ENCODE data around the gene TOMM20L. TPM values are rescaled to one million over a fixed set of nuclear protein-coding genes. Genes with fewer than 3 reads are reported as not detected.

The TOMM20L gene
- polyA plus RNA-seq (2012; rRNA removed) = not detected in 2 replicates
- not detected in 2 replicates for polyA plus RNA-seq (2012; cell fraction: cytosol; rRNA removed)
- not detected in 2 replicates for polyA plus RNA-seq (2012; cell fraction: nucleus; rRNA removed)

GRCh38 chr14:58395812-58396788 lies at the start of gene TOMM20L:
Gene TOMM20L, plus strand, starts transcription at chr14:58395930. Its CDS starts 28 bp downstream, at chr14:58395958.
- Histone ChIP-seq H3K9me2 (no peaks in the 10 kb centered on the region), H3K36me3 (replicated peaks in 1 of 2; ENCODE audit: control insufficient read depth in 1 of 2, insufficient read depth in 2 of 2, low read length in 1 of 2) (no peaks in the 10 kb centered on the region), H3F3A (replicated peaks; ENCODE audit: insufficient read depth) (peaks cover 5% of the 10 kb centered on the region), H2AFZ (ENCODE audit: low read depth) (peak within 1 kb of the TSS; percentile 95; the same call in 1 of the 2 replicates), H4K20me1 (ENCODE audit: insufficient read depth) (no peaks in the 10 kb centered on the region), H3K27me3 (ENCODE audit: insufficient read depth) (no peaks in the 10 kb centered on the region), H3K4me2 (peak within 1 kb of the TSS; percentile 49), H3K4me1 (ENCODE audit: control insufficient read depth in 1 of 2, insufficient read depth in 2 of 2, low read depth in 1 of 2, low read length in 1 of 2) (peaks cover 0 to 6% of the 10 kb centered on the region in 2 experiments; a peak in 1 of 4 replicates), H3K9me3 (no peaks in the 10 kb centered on the region), H3K4me3 (ENCODE audit: low read depth in 2 of 2, low read length in 1 of 2) (peak within 1 kb of the TSS; percentile 47 to 60), H3K27ac (ENCODE audit: low read depth in 2 of 2, low read length in 1 of 2) (no peak within 1 kb of the TSS), H3K79me2 (ENCODE audit: insufficient read depth) (no peaks in the 10 kb centered on the region), H3K9ac (peak within 1 kb of the TSS; percentile 53; the same call in 1 of the 2 replicates)
- TF ChIP-seq ZBTB33 (IDR thresholded peaks at IDR 0.05; ENCODE audit: borderline replicate concordance, low read depth) (no peak), MAX (IDR thresholded peaks at IDR 0.05; ENCODE audit: low read depth) (peak; percentile 86), TAF1 (IDR thresholded peaks at IDR 0.05; ENCODE audit: borderline replicate concordance, low read depth, low read length) (peak; percentile 46; the same call in 1 of the 2 replicates), FOXJ3 (CRISPR knock-in tag; IDR thresholded peaks at IDR 0.05) (no peak), NRF1 (IDR thresholded peaks at IDR 0.05; ENCODE audit: low read depth, low read length) (peak; percentile 66), USF1 (IDR thresholded peaks at IDR 0.05; ENCODE audit: borderline replicate concordance, low read depth) (no peak), GABPA (IDR thresholded peaks at IDR 0.05; ENCODE audit: low read depth) (no peak), MXI1 (IDR thresholded peaks at IDR 0.05; ENCODE audit: low read depth, low read length) (0 out of 2 replicates have a peak, but pooled peaks have one; percentile 22), JUND (IDR thresholded peaks at IDR 0.05) (no peak), FOXM1 (IDR thresholded peaks at IDR 0.05; ENCODE audit: low read depth) (no peak), PBX3 (IDR thresholded peaks at IDR 0.05) (no peak), SIN3A (IDR thresholded peaks at IDR 0.05; ENCODE audit: borderline replicate concordance, low read depth, low read length) (no peak), NFIC (IDR thresholded peaks at IDR 0.05; ENCODE audit: borderline replicate concordance) (no peak), RAD21 (IDR thresholded peaks at IDR 0.05; ENCODE audit: low read length) (peak; percentile 49), CTCF (IDR thresholded peaks at IDR 0.05) (peak; percentile 78), SMC3 (IDR thresholded peaks at IDR 0.05; ENCODE audit: low read depth, low read length) (peak; percentile 47), POLR2AphosphoS5 (IDR thresholded peaks at IDR 0.05; ENCODE audit: low read depth, low read length) (no peak), REST (IDR thresholded peaks at IDR 0.05; ENCODE audit: low read depth, low read length) (no peak), YY1 (IDR thresholded peaks at IDR 0.05; ENCODE audit: low read depth) (no peak)
- peak; percentile 95 for DNase-seq
- 70% methylated on average over 20 of the region's 86 CpGs for WGBS (ENCODE audit: low lambda C conversion rate)
- ChIA-PET CTCF (interaction anchor here (0.7 to 2.9 kb wide), 25 partner anchors 9 to 288 kb away, joined by 3 to 19 read pairs (median 4); partner anchors contain the start of genes ARID4A, KIAA0586, PSMA3 and TIMM9), POLR2A (interaction anchor here (1.0 to 1.2 kb wide), 3 partner anchors 30 to 98 kb away, joined by 3 to 6 read pairs (median 3); partner anchors contain the start of gene ARID4A)

Data from SK-N-SH (cell line).